Neural progenitor cell (in vitro differentiated cells): ENCODE data around the gene GJA3. TPM values are rescaled to one million over a fixed set of nuclear protein-coding genes. Genes with fewer than 3 reads are reported as not detected.

Experiments
- DNase-seq: peaks from one replicate; pipeline ENCODE4 v3.0.0-alpha.2; 2016; ENCODE audit warnings: low spot score
- H2AFZ ChIP-seq: fragments of 200-600 bp; sonication (generic); replicated peaks from 2 replicates; pipeline ENCODE4 v1.6.1; 2016; ENCODE audit warnings: antibody characterized with exemption
- H3F3A ChIP-seq: fragments of 200-600 bp; sonication (generic); 2 replicates; pipeline ENCODE4 v1.6.1; 2016; ENCODE audit warnings: antibody characterized with exemption, low read depth
- H3K27ac ChIP-seq: fragments of 200-600 bp; sonication (generic); 2 replicates; pipeline ENCODE4 v1.5.1; 2016; ENCODE audit warnings: mild to moderate bottlenecking
- H3K27me3 ChIP-seq: fragments of 200-600 bp; sonication (generic); 2 replicates; pipeline ENCODE4 v1.6.1; 2016; ENCODE audit warnings: mild to moderate bottlenecking, moderate library complexity
- H3K36me3 ChIP-seq: fragments of 200-600 bp; sonication (generic); 2 replicates; pipeline ENCODE4 v1.5.1; 2016
- H3K4me1 ChIP-seq: fragments of 200-600 bp; sonication (generic); 2 replicates; pipeline ENCODE4 v1.6.1; 2016; ENCODE audit warnings: mixed run types
- H3K4me2 ChIP-seq: fragments of 200-600 bp; sonication (generic); 2 replicates; pipeline ENCODE4 v1.6.1; 2016
- H3K4me3 ChIP-seq: fragments of 200-600 bp; sonication (generic); 2 replicates; pipeline ENCODE4 v1.5.1; 2016
- H3K79me2 ChIP-seq: fragments of 200-600 bp; sonication (generic); 2 replicates; pipeline ENCODE4 v1.6.1; 2016; ENCODE audit warnings: low read depth
- H3K9ac ChIP-seq: fragments of 200-600 bp; sonication (generic); 2 replicates; pipeline ENCODE4 v1.6.1; 2016
- H3K9me3 ChIP-seq: fragments of 200-600 bp; sonication (generic); 2 replicates; pipeline ENCODE4 v1.5.1; 2016; ENCODE audit warnings: low read depth
- H4K20me1 ChIP-seq: fragments of 200-600 bp; sonication (generic); 2 replicates; pipeline ENCODE4 v1.6.1; 2016; ENCODE audit warnings: low read depth
- H3K27ac Mint-ChIP-seq: 3 replicates; pipeline ENCODE4 v1.8.0; 2021; ENCODE audit warnings: mixed read lengths
- H3K27me3 Mint-ChIP-seq: 2 replicates; pipeline ENCODE4 v1.8.0; 2022; ENCODE audit warnings: low read depth, mild to moderate bottlenecking, inconsistent platforms, moderate library complexity, mixed read lengths; ENCODE audit not compliant: insufficient read depth
- H3K36me3 Mint-ChIP-seq: 3 replicates; pipeline ENCODE4 v1.8.0; 2021; ENCODE audit warnings: mixed read lengths
- H3K4me1 Mint-ChIP-seq: 3 replicates; pipeline ENCODE4 v1.8.0; 2021; ENCODE audit warnings: mixed read lengths
- H3K4me3 Mint-ChIP-seq: 3 replicates; pipeline ENCODE4 v1.8.0; 2021; ENCODE audit warnings: mild to moderate bottlenecking, moderate library complexity, mixed read lengths
- H3K9me3 Mint-ChIP-seq: 3 replicates; pipeline ENCODE4 v1.8.0; 2020; ENCODE audit warnings: mixed read lengths
- EZH2 ChIP-seq: fragments of 200-600 bp; sonication (generic); IDR thresholded peaks from 2 replicates; pipeline ENCODE4 v1.6.1; 2017; ENCODE audit warnings: antibody characterized with exemption, mild to moderate bottlenecking, moderate library complexity
- EZH2phosphoT487 ChIP-seq: fragments of 200-600 bp; sonication (generic); IDR thresholded peaks from 2 replicates; pipeline ENCODE4 v1.6.1; 2017; ENCODE audit warnings: antibody characterized with exemption
- total RNA-seq: library from RNA; depleted of rRNA; stranded (reverse); fragments of >200 nt; gene quantifications from 2 replicates; pipeline ENCODE4 v1.2.3, GENCODE V29; 2015; ENCODE audit warnings: low replicate concordance
- TF ChIP-seq, protein P1 (sequence below): fragments of 200-600 bp; sonication (generic); IDR thresholded peaks from 2 replicates; pipeline ENCODE4 v1.5.1; 2017; ENCODE audit warnings: antibody characterized with exemption, mild to moderate bottlenecking

Gene GJA3
- total RNA-seq, 1 donor from 2014 or later = 0.17 TPM

GRCh38 chr13:20125129-20125782 is 35.6 kb downstream of the GJA3 start:
- Histone ChIP-seq H3K4me1 (peaks cover 7% of the 10 kb centered on the region), H3K4me3 (no peak overlapping the region), H3K27ac (no peak overlapping the region), H3K36me3 (no peaks in the 10 kb centered on the region), H3K27me3 (peaks cover 51% of the 10 kb centered on the region), H3K9me3 (no peaks in the 10 kb centered on the region), H3K9ac (no peak overlapping the region), H4K20me1 (no peaks in the 10 kb centered on the region), H3K79me2 (no peaks in the 10 kb centered on the region), H2AFZ (no peak overlapping the region), H3F3A (peaks cover 21% of the 10 kb centered on the region), H3K4me2 (no peak overlapping the region)
- TF ChIP-seq, protein P1, sequence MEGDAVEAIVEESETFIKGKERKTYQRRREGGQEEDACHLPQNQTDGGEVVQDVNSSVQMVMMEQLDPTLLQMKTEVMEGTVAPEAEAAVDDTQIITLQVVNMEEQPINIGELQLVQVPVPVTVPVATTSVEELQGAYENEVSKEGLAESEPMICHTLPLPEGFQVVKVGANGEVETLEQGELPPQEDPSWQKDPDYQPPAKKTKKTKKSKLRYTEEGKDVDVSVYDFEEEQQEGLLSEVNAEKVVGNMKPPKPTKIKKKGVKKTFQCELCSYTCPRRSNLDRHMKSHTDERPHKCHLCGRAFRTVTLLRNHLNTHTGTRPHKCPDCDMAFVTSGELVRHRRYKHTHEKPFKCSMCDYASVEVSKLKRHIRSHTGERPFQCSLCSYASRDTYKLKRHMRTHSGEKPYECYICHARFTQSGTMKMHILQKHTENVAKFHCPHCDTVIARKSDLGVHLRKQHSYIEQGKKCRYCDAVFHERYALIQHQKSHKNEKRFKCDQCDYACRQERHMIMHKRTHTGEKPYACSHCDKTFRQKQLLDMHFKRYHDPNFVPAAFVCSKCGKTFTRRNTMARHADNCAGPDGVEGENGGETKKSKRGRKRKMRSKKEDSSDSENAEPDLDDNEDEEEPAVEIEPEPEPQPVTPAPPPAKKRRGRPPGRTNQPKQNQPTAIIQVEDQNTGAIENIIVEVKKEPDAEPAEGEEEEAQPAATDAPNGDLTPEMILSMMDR = no peak
- TF ChIP-seq EZH2 (no peak), EZH2phosphoT487 (no peak)
- H3K27ac Mint-ChIP-seq = no peak overlapping the region
- peaks cover 17% of the 10 kb centered on the region for H3K27me3 Mint-ChIP-seq
- no peaks in the 10 kb centered on the region for H3K9me3 Mint-ChIP-seq
- no peak for DNase-seq
- H3K36me3 Mint-ChIP-seq = no peaks in the 10 kb centered on the region
- peaks cover 9% of the 10 kb centered on the region for H3K4me1 Mint-ChIP-seq
- no peak overlapping the region for H3K4me3 Mint-ChIP-seq

GRCh38 chr13:20124303-20124702 is 36.5 kb downstream of the GJA3 start:
- Histone ChIP-seq H3F3A (peaks cover 30% of the 10 kb centered on the region), H3K9me3 (no peaks in the 10 kb centered on the region), H3K79me2 (no peaks in the 10 kb centered on the region), H3K27me3 (peaks cover 41% of the 10 kb centered on the region), H2AFZ (no peak overlapping the region), H3K4me2 (no peak overlapping the region), H3K36me3 (no peaks in the 10 kb centered on the region), H3K4me3 (no peak overlapping the region), H3K27ac (no peak overlapping the region), H4K20me1 (no peaks in the 10 kb centered on the region), H3K9ac (no peak overlapping the region), H3K4me1 (peaks cover 7% of the 10 kb centered on the region)
- no peaks in the 10 kb centered on the region for H3K9me3 Mint-ChIP-seq
- H3K27ac Mint-ChIP-seq = no peak overlapping the region
- no peaks in the 10 kb centered on the region for H3K36me3 Mint-ChIP-seq
- TF ChIP-seq, protein P1 = no peak
- TF ChIP-seq EZH2phosphoT487 (no peak), EZH2 (no peak)
- no peak overlapping the region for H3K4me3 Mint-ChIP-seq
- peaks cover 17% of the 10 kb centered on the region for H3K27me3 Mint-ChIP-seq
- no peak for DNase-seq
- peaks cover 17% of the 10 kb centered on the region for H3K4me1 Mint-ChIP-seq

DNA sequence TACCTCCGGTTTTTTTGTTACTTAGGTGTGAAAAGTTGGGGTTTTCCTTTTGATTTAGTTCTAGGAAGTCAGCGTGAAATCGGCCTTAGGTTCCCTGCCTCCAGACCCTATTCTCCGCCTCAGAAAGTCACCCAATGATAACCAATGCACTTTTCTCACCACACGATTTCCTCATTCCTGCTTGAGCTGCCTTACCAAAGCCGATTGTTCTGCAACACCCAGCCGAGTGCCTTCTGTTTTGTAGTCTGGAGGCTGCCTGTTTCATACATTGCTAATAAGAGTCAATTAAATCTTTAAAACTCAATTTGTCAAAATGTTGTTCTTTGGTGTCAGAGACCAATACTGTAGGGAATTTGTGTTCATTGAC is 39.7 kb downstream of the GJA3 start:
- peaks cover 12% of the 10 kb centered on the region for H3K27me3 ChIP-seq
- H3K4me3 ChIP-seq = no peak overlapping the region
- no peaks in the 10 kb centered on the region for H3K9me3 ChIP-seq
- H3K79me2 ChIP-seq = no peaks in the 10 kb centered on the region
- H3K4me1 Mint-ChIP-seq = peaks cover 22% of the 10 kb centered on the region
- H2AFZ ChIP-seq = no peak overlapping the region
- H3K4me2 ChIP-seq = no peak overlapping the region
- peaks cover 38% of the 10 kb centered on the region for H3F3A ChIP-seq
- no peaks in the 10 kb centered on the region for H3K4me1 ChIP-seq
- H3K36me3 ChIP-seq = no peaks in the 10 kb centered on the region
- H3K27ac Mint-ChIP-seq = no peak overlapping the region
- H3K9ac ChIP-seq = no peak overlapping the region
- H3K27ac ChIP-seq = no peak overlapping the region
- no peak overlapping the region for H3K4me3 Mint-ChIP-seq
- no peaks in the 10 kb centered on the region for H4K20me1 ChIP-seq
- no peaks in the 10 kb centered on the region for H3K36me3 Mint-ChIP-seq
- no peaks in the 10 kb centered on the region for H3K9me3 Mint-ChIP-seq
- H3K27me3 Mint-ChIP-seq = peaks cover 10% of the 10 kb centered on the region
- no peak for DNase-seq
- TF ChIP-seq EZH2phosphoT487 (no peak), EZH2 (no peak)
- TF ChIP-seq, protein P1 = no peak
